Kidney tubule cell (primary cell): ENCODE data around the gene PRIM1.
"Not testable (repeated sequence)": the region's sequence is repeated elsewhere in the genome, so short reads cannot be mapped to it uniquely, and the experiment has no call there.

Experiments
- DNase-seq: peaks from one replicate; pipeline ENCODE4 v3.0.0-alpha.2; 2018; ENCODE audit warnings: low spot score

PRIM1 gene

GRCh38 chr12:56751712-56752598 is at the start of gene PRIM1:
PRIM1 (minus strand) TSS chr12:56752323; CDS start chr12:56752298, 25 bp downstream.
- peak; percentile 84 for DNase-seq

DNA sequence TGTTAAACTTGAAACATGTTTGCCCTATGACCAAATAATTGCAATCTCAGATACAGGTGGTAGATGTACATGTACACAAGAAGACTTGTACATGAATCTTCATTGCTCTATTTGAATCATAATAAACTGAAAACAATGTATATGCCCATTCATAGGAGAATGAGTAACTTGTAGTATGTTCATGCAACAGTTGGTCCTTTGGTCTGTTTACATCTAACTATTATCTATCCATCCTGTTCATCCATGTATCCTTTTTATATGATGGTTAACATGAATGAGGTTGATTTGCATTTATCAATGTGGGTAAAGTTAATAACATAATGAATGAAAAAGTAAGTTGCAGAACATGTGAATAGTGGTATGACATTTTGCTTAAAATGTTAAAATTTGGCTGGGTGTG is 48.1 kb upstream of the PRIM1 start:
- DNase-seq: no peak

GRCh38 chr12:56799345-56799744 is 47.2 kb upstream of the PRIM1 start:
- DNase-seq: not testable (repeated sequence)

- DNase-seq: not testable (repeated sequence)
These were observed 43.7 kb upstream of the PRIM1 start for GRCh38 chr12:56795791-56796190.

GRCh38 chr12:56795046-56795562 is 43.0 kb upstream of the PRIM1 start:
- DNase-seq: not testable (repeated sequence)

DNA sequence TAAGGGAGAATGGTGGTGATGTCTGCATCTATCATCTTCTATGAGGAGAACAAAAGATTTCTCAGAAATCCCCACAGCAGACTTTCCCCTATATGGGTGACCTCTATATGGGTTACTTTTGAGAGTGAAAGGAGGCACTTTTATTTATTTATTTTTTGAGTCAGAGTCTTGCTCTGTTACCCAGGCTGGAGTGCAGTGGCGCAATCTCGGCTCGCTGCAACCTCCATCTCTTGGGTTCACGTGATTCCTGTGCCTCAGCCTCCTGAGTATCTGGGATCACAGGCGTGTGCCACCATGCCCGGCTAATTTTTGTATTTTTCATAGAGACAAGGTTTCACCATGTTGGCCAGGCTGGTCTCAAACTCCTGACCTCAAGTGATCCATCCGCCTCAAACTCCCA is 41.0 kb upstream of the PRIM1 start:
- not testable (repeated sequence) for DNase-seq

- DNase-seq: no peak
These were observed 40.6 kb upstream of the PRIM1 start for GRCh38 chr12:56792678-56793077.

DNA sequence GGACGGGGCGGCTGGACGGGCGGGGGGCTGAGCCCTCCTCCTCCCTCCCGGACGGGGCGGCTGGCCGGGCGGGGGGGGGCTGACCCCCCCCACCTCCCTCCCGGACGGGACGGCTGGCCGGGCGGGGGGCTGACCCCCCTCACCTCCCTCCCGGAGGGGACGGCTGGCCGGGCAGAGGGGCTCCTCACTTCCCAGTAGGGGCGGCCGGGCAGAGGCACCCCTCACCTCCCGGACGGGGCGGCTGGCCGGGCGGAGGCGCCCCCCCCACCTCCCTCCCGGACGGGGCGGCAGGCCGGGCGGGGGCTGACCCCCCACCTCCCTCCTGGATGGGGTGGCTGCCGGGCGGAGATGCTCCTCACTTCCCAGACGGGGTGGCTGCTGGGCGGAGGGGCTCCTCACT is 37.3 kb upstream of the PRIM1 start:
- DNase-seq: not testable (repeated sequence)

DNA sequence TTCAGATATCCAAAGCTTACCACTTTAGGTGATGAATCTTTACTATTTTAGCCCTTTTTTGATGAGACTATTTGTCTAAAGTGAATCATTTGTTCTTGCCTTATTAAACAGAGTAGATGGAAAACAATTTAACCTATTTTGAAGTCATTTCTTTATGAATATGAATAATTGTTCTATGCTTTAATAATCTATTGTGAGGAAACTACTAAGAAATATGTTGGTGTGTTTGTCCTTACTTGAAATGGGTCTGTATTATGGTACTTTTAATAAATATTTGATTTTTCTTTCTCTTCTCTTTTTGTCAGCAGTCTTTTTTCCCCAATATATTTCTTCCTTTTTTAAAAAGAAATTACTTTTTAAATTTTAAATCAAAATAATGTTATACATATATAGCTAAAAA is 35.4 kb upstream of the PRIM1 start:
- DNase-seq: no peak

DNA sequence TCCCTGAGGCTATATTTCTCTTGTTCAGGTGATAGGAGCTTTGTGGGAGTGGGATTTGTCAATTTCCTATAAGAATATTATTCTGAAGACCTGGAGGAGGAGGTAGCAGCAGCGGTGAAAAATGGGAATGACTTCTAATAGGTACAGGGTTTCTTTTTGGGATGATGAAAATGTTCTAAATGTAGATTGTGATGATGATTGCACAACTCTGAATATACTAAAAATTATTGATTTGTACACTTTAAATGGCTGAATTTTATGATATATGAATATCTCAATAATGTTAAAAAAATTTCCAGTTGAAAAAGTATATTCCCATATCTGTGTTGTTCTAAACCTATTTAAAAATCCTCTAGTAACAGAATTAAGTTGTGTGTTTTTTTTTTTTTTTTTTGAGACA is 33.8 kb upstream of the PRIM1 start:
- DNase-seq: no peak

- DNase-seq: no peak
These were observed 33.2 kb upstream of the PRIM1 start for GRCh38 chr12:56785141-56785865.

DNA sequence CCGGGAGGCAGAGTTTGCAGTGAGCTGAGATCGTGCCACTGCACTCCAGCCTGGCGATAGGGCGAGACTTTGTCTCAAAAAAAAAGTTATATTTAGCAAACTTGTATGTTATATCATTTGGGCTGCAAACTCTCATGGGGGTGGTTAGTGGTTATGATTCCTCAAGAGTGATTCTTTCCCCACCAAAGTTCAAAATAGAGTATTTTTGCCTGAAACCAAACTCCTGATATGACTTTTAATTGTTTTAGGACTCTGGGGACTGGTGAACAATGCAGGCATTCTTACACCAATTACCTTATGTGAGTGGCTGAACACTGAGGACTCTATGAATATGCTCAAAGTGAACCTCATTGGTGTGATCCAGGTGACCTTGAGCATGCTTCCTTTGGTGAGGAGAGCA is 29.6 kb upstream of the PRIM1 start:
- DNase-seq: no peak

DNA sequence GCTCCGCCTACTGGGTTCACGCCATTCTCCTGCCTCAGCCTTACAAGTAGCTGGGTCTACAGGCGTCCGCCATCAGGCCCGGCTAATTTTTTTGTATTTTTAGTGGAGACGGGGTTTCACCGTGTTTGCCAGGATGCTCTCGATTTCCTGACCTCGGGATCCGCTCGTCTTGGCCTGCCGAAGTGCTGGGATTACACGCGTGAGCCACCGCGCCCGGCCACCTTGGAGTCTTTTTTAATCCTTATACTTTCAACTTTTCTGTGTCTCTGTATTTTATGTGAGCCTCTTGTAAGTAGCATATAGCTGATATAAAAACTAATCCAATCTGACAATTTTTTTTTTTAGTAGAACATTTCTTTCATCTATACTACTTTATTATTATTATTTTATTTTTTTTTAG is 26.6 kb upstream of the PRIM1 start:
- no peak for DNase-seq

GRCh38 chr12:56776654-56777053 is 24.5 kb upstream of the PRIM1 start:
- no peak for DNase-seq

DNA sequence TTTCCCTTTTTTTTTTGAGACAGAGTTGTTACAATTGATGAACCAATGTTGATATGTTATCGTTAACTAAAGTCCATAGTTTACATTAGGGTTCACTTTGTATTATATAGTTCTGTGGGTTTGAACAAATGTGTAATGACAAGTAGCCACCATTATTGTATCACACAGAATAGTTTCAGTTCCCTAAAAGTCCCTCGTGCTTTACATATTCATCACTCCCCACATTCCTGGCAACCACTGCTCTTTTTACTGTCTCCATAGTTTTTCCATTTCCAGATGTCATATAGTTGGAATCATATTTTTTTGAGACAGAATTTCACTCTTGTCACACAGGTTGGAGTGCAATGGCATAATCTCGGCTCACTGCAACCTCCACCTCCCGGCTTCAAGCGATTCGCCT is 23.5 kb upstream of the PRIM1 start:
- DNase-seq: no peak

GRCh38 chr12:56773113-56773512 is 21.0 kb upstream of the PRIM1 start:
- no peak for DNase-seq

DNA sequence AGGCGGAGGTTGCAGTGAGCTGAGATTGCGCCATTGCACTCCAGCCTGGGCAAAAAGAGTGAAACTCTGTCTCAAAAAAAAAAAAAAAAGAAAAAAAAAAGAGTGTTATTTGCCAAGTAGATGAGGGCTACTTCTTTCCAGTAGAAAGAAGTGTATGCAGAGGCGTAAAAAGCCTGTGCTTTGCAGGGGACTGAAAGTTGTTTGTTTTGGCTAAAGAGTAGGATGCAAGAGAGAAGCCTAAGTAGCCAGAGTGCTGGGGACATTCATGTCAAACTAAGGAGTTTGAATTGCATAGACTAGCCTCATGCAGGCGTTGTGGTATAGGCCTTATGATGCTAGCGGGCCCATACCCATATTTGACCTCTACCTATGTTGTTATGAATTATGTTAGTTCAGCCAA is 20.5 kb upstream of the PRIM1 start:
- DNase-seq: no peak

- DNase-seq: no peak
These were observed 17.7 kb upstream of the PRIM1 start for GRCh38 chr12:56769868-56770267.

DNA sequence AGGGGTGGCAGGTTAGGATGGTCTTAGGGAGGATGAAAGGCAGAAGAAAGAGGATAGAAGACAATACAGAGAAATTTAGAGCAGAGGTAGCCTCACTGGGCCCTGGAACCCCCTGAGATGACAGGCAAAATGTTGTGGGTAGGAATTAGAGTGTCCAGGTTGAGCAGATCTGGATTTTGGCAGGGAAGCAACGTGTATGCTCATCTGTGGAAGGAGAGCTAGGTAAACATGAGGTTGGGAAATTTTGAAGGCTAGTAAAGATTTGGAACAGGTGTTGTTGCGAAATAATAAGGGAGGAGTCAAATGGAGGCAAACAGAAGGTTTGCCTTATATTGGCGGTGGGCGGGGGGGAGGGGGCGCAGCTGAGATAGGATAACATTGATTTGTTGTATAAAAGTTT is 16.3 kb upstream of the PRIM1 start:
- no peak for DNase-seq

GRCh38 chr12:56766535-56766934 is 14.4 kb upstream of the PRIM1 start:
- DNase-seq: no peak

DNA sequence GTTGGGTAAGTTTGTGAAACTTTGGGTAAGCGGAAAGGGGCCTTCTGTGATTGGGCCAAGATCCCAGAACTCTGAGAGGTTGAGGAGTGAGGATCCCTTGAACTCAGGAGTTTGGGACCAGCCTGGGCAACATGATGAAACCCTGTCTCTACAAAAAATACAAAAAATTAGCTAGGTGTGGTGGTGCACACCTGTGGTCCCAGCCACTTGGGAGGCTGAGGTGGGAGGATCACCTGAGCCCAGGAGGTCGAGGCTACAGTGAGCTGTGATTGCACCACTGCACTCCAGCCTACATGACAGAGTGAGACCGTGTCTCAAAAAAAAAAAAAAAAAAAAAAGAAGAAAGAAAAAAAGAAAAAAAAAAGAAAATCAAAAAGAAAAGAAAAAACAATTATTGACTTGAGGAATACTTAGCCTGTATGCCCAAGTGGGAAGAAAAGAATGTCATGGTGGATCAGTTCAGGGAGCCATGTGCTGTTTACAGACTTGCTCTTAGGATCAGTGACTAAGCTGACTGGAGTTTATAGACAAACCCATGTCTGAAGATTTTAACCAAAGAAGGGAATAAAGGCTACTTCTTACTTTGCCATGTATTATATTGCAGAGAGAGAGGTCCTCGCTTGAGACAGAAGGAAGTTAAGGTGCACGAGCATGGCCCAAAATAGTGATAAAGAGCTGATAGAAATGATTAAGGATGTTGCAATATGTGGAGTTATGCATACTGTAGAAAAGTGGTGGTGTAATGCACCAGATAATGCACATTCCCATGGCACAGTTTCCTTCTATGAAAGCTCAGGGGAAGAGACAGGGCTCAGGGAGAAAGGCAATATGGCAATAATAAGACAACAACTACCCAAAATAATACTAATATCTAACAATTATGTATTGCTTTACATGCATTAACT is 11.9 kb upstream of the PRIM1 start:
- peak; percentile 37 for DNase-seq

- no peak for DNase-seq
These were observed 9.7 kb upstream of the PRIM1 start for GRCh38 chr12:56761812-56762211.
